KMS-11 (cell line): ENCODE data around the gene PHRF1.

ENCODE experiments used
- H2AFZ ChIP-seq: fragments of 200-600 bp; sonication (generic); 2 replicates; pipeline ENCODE4 v1.6.1; 2016; ENCODE audit warnings: antibody characterized with exemption, mixed run types, low read depth
- H3K27ac ChIP-seq: fragments of 200-600 bp; sonication (generic); 2 replicates; pipeline ENCODE4 v1.6.1; 2016; ENCODE audit warnings: mild to moderate bottlenecking, mixed run types
- H3K27me3 ChIP-seq: fragments of 200-600 bp; sonication (generic); 2 replicates; pipeline ENCODE4 v1.6.1; 2017; ENCODE audit warnings: mild to moderate bottlenecking, low read depth, mixed run types, moderate library complexity; ENCODE audit not compliant: insufficient read depth
- H3K36me3 ChIP-seq: fragments of 200-600 bp; sonication (generic); 2 replicates; pipeline ENCODE4 v1.6.1; 2017; ENCODE audit warnings: mild to moderate bottlenecking, mixed run types; ENCODE audit not compliant: insufficient read depth
- H3K4me1 ChIP-seq: fragments of 200-600 bp; sonication (generic); 2 replicates; pipeline ENCODE4 v1.6.1; 2016; ENCODE audit warnings: mild to moderate bottlenecking, low read depth, mixed run types; ENCODE audit not compliant: poor library complexity, severe bottlenecking
- H3K4me2 ChIP-seq: fragments of 200-600 bp; sonication (generic); 2 replicates; pipeline ENCODE4 v1.7.0; 2016; ENCODE audit warnings: mild to moderate bottlenecking, mixed run types
- H3K4me3 ChIP-seq: fragments of 200-600 bp; sonication (generic); IDR thresholded peaks from 2 replicates; pipeline ENCODE4 v1.6.1; 2017; ENCODE audit warnings: low read depth, low read length, mixed read lengths; ENCODE audit not compliant: insufficient read depth
- H3K79me2 ChIP-seq: fragments of 200-600 bp; sonication (generic); 2 replicates; pipeline ENCODE4 v1.6.1; 2016; ENCODE audit warnings: low read depth, mixed run types; ENCODE audit not compliant: insufficient read depth
- H3K9ac ChIP-seq: fragments of 200-600 bp; sonication (generic); 2 replicates; pipeline ENCODE4 v1.6.1; 2016; ENCODE audit warnings: mild to moderate bottlenecking, mixed run types
- H4K20me1 ChIP-seq: fragments of 200-600 bp; sonication (generic); 2 replicates; pipeline ENCODE4 v1.6.1; 2016; ENCODE audit warnings: mild to moderate bottlenecking, mixed run types; ENCODE audit not compliant: insufficient read depth
- CTCF ChIP-seq: fragments of 200-600 bp; sonication (generic); conservative IDR thresholded peaks from 2 replicates; pipeline ENCODE4 v1.6.1; 2017; ENCODE audit warnings: low read depth, mild to moderate bottlenecking, antibody characterized with exemption, low read length, moderate library complexity, mixed read lengths

PHRF1 gene

GRCh38 chr11:611001-611996 lies 35.0 kb downstream of the PHRF1 start:
- H3K9ac ChIP-seq: no peak overlapping the region
- no peaks in the 10 kb centered on the region for H3K27me3 ChIP-seq
- no peaks in the 10 kb centered on the region; the same call in 1 of the 2 replicates for H3K36me3 ChIP-seq
- peaks cover 14% of the 10 kb centered on the region for H3K4me1 ChIP-seq
- no peaks in the 10 kb centered on the region for H4K20me1 ChIP-seq
- no peak overlapping the region for H3K4me3 ChIP-seq
- no peak for TF ChIP-seq CTCF
- H3K27ac ChIP-seq: no peak overlapping the region
- no peak overlapping the region for H2AFZ ChIP-seq
- no peaks in the 10 kb centered on the region for H3K79me2 ChIP-seq
- H3K4me2 ChIP-seq: no peak overlapping the region

GRCh38 chr11:612201-612960 lies 36.1 kb downstream of the PHRF1 start:
- Histone ChIP-seq H3K9ac (no peak overlapping the region), H3K79me2 (no peaks in the 10 kb centered on the region), H3K4me3 (no peak overlapping the region), H3K4me2 (no peak overlapping the region), H2AFZ (no peak overlapping the region), H3K27me3 (no peaks in the 10 kb centered on the region), H3K4me1 (peaks cover 16% of the 10 kb centered on the region), H3K27ac (no peak overlapping the region), H3K36me3 (no peaks in the 10 kb centered on the region; the same call in 1 of the 2 replicates), H4K20me1 (no peaks in the 10 kb centered on the region)
- no peak; the same call in 1 of the 2 replicates for TF ChIP-seq CTCF

GRCh38 chr11:612961-613300 lies 36.7 kb downstream of the PHRF1 start:
- no peaks in the 10 kb centered on the region for H4K20me1 ChIP-seq
- no peaks in the 10 kb centered on the region for H3K27me3 ChIP-seq
- no peak overlapping the region for H3K4me2 ChIP-seq
- H2AFZ ChIP-seq: no peak overlapping the region
- no peaks in the 10 kb centered on the region; the same call in 1 of the 2 replicates for H3K36me3 ChIP-seq
- no peak overlapping the region for H3K9ac ChIP-seq
- no peaks in the 10 kb centered on the region for H3K79me2 ChIP-seq
- H3K4me1 ChIP-seq: peaks cover 16% of the 10 kb centered on the region
- no peak overlapping the region for H3K27ac ChIP-seq
- TF ChIP-seq CTCF: no peak
- H3K4me3 ChIP-seq: no peak overlapping the region

GRCh38 chr11:613369-613968 lies 37.2 kb downstream of the PHRF1 start:
- TF ChIP-seq CTCF: no peak
- Histone ChIP-seq H3K4me3 (no peak overlapping the region), H2AFZ (no peak overlapping the region), H3K79me2 (no peaks in the 10 kb centered on the region), H3K4me2 (no peak overlapping the region), H3K4me1 (peaks cover 16% of the 10 kb centered on the region), H3K27ac (no peak overlapping the region), H3K9ac (no peak overlapping the region), H3K36me3 (no peaks in the 10 kb centered on the region; the same call in 1 of the 2 replicates), H3K27me3 (no peaks in the 10 kb centered on the region), H4K20me1 (no peaks in the 10 kb centered on the region)
